Ureter (tissue), 1 donor: Measurements from ENCODE around the gene AK2. TPM values are rescaled to one million over a fixed set of nuclear protein-coding genes. Genes with fewer than 3 reads are reported as not detected.
A peak's percentile ranks its signal among the peaks of the same experiment; 100 is the strongest.
"Not testable (repeated sequence)": the region's sequence is repeated elsewhere in the genome, so short reads cannot be mapped to it uniquely, and the experiment has no call there.

ENCODE experiments used
- DNase-seq: peaks from one replicate; pipeline ENCODE4 v3.0.0-alpha.2; 2020; ENCODE audit warnings: low spot score
- total RNA-seq: library from RNA; stranded (reverse); gene quantifications from one replicate; pipeline ENCODE4 v1.2.4, GENCODE V29; 2023
- donor health status: DM: yes; HTN: yes; CAD: no.

The AK2 gene
- total RNA-seq, result 203 TPM

DNA sequence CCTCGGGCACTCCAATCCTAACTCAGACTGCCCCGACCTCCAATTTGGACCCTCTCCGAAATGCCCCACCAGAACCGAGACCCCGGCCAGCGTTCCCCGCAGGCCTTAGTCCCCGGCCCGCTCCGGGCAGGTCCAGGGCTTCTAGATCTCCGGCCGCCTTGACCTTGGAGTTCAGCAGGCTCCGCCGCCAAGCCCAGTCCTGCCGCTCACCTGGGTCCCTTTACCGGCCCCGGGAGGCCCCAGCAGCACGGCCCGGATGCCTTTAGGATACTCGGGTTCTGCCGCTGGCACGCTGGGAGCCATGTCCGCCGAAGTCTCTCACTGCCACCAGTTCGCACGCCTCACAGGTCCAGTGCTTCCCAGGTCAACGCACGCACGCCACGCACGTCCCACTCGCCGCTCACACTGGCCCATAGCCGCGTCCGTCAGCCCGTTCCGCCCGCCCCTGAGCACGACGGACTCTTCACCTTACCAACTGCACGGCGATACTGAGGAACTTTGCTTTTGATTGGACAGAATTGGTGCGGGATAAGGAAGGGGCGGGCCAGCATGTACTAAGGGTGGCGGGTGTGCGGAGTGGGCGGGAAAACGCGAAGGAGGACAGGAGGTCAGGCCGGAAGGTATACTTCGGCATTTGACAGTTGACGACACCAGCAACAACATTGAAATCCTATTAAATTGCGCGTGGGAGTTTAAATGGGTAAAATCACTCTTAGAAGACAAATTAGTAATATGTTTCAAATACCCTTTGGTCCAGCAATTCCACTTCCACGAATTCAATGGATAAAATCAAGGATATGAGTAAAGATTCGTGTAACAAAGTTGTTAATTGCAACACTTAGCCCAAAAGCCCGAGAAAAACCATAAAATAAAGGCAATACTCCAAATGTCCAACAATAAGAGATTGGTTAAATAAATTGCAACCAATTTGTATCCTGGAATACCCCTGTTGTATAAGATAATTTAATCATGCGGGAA, at the start of gene AK2:
Gene AK2, minus strand, starts transcription at position 358 of the 978 bp plus-strand sequence. Its CDS starts 55 bp downstream, at position 303.
- DNase-seq, result peak; percentile 97

DNA sequence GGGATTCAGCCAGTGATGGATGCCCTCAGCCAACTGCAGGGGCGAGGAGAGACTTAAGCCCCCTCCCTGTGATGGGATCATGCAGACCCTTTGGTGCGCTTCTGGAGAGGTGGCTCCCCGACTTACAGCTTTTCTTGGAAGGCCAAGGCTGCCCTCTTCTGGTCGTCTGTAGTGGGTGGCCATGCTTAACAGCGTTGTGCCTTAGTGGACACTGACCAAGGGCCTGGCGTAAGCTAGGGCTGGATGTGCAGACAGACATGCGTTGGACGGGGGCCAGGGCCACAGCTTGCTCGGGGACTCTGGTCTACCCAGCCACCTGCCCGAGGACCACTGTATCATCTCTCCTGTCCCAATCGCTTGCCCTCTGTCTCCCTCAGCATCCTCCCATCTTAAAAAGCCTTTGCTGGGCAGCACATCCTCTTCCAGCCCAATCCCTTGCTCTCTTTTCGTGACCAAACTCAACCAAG, 49.7 kb upstream of the AK2 start:
- DNase-seq, result peak; percentile 76

DNA sequence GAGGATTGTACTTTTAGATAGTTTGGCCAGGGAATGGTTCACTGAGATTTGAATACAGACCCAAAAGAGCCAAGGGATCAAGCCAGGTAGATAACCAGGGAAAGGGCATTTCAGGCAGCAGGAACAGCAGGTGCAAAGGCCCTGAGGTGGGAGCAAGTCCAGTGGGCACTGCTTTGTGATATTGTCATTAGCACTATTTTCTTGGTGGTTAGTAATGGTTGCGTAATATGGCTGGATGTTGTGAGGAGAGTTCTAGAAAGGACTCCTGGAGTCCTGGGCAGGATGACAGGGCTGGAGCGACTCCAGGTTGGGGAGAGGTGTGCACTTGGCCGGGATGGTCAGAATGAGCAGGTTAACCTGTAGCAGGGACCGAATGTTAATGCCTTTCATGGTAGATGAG, 48.6 kb upstream of the AK2 start:
- no peak for DNase-seq

DNA sequence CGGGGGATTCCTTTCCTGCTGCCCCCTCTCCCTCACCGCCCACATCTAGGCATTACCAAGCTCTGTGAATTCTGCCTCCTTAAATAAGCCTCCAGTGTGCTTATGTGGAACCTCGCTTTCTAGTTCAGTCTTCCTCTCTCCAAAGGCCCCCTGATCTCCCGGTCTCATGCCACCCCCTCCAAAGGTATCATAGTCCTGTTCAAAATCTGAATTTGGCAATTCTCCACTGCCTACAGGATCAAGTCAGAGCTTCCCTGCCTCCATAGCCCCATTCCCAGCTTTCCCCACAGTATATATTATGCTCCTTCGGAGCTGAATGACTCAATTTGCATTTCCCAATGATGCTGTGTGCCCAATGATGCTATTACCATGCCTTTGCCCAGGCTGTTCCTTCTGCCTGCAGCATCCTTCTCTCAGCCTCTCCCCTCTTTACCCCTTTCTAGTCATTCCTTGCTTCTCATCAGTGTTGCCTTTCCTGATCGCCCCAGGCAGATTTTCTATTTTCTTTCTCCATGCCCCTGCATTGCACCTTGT, 46.0 kb upstream of the AK2 start:
- no peak for DNase-seq

DNA sequence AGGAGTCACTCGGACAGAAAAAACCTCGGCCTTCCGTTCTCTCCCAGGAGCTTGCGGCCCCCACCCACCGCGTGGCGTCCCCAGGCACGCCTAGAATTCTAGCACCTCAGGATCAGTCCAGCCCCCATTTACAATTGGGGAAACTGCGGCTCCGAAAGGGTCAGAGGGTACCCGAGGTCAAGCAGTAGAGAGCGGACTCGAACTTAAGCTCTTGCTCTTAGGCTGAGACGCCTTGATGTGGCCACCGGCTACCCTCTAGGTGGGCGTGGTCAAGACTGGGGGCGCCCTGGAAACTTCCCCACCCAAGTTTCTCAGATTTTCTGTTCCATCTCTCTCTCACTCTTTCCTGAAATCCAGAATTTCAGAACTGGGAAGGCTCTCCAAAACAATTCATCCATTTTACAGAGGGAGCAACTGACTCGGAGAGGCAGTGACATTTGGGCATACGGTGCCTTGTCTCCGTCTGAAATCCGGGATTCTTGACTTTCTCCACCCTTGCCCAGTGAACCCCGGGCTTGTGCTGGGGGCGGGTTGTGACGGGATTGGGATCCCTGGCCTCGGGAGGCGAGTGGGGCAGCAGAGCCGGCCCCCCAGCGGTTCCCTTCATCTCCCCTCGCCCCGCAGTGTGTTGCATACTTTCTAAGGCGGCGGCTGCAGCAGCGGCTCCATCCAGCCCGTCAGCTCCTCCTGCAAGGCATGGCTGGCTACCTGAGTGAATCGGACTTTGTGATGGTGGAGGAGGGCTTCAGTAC, 45.0 kb upstream of the AK2 start:
- DNase-seq, result no peak

DNA sequence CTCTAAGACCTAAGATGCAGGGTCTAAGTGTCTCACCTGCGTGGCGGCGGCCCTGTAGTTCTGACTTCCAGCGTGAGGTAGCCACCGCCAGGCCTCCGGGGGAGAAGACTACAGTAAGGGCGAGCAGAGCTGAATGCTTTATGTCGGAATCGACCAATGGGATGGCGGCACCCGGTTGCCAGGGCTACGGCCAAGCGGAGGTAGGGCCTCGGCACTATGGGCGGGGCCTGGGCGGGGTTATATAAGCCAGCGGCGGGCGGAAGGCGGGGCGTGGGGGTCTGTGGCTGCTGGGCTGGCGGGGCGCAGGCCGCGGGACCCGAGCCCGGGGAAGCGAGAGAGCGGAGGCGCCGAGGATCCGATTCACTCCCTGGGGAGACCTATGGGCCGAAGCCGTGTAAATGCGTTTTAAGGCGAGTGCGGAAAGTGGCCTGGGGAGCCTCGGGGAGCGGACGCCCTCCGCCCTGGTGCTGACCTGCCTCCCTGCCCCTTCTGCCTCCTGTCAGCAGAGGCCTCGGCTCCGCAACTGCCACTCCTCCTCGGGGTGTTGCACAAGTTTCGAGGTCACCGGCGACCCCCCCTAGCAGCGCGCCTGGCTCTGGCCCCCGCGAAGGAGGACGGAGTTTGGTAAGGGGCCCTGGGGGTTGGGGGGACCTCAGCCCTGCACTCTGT, 44.3 kb upstream of the AK2 start, which contains the start of gene AZIN2:
Gene AZIN2, plus strand, starts transcription at position 269 of the 669 bp plus-strand sequence. CDS start 1,097 bp downstream, outside the sequence.
- DNase-seq, result peak; percentile 98

DNA sequence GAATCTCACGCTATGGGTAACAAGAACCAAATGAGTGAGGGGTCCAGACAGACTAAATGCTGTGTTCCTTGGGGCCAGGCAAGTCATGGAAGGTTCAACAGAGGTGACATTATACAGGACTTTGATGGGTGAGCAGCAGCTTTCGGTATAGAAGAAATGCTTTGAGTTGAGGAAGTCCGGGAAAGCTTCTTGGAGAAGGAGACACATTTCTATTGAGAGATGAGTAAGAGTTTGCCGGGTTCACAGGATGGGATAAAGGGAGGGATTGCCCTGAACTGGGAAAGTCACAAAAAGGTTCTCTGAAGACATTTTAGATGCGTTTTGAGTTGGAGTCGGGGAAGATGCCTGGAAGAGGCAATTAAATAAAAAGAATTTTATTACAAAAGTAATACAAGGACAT, 43.7 kb upstream of the AK2 start:
- DNase-seq, result no peak

DNA sequence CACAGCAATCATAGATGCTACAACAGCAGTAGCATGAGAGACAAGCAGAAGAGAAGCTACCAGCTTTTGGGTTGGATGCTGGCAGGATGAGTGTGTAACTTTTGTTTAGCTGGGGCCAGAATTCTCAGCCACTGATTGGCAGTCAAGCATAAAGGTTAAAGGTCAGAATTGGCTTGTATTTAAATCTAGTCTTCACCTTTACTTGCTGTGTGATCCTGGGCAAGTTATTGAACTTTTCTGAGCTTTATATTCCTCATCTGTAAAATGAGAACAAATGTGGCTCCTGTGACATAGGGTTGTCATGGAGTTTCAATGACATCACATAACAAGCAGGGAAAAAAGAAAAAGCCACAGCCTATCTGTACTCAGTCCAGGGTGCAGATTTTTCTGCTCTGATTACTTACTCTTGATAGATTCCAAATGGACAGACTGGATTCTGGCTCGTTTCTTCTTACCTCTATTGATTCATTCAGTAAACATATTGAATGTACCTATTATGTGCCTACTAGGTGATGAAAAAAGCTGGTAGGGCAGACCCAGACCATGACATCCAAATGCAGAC, 41.4 kb upstream of the AK2 start:
- no peak for DNase-seq

DNA sequence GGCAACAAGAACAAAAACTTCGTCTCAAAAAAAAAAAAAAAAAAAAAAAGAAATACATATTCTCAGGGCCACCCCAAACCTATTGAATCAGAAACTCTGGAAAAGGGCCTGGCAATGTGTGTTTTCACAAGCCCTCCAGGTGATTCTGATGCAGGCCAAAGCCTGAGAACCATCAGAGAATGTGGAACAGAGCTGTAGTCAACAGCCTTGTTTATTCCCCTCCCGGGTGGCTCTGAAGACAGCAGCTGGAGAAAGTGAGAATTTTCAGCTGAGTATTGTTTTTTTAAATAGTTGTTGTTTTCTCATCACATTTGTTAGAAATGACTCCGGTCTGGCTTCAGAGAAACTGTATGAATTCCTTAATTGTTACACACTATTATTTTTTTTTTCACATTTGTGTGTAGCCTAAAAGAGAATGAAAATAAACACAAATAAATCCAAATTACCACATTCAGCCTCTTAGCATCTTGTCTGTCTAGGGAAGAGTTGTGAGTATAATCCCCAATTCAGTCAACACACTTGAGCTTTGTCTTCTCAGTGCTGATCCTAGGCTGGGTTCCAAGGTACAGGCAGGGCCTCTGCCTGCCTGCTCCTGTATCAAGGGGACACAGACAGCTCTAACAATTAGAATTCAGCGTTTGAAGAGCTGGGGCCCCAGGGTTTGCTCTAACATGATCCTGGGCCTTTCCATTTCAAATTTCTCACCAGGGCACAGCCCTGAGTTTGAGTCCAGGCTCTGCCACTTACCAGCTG, 37.7 kb upstream of the AK2 start:
- DNase-seq, result no peak

DNA sequence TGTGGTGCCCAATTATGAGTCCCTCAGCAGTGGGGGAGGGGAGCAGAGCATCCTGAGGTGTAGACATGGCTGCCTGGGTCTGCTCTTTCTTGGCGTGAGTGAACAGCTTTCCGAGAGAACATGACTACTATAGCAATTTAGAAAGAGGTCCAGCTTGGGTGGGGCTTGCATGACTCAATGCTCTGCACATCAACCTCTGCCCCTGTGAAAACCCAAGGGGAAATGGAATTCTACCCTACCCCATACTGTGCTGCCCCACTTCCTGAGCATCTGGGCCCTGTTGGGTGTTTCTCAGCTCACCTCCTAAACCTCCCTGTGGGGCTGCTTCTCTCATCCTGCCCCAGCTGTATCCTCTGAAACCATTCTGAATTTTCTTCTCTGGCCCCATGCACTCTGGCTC, 36.0 kb upstream of the AK2 start:
- DNase-seq, result no peak

DNA sequence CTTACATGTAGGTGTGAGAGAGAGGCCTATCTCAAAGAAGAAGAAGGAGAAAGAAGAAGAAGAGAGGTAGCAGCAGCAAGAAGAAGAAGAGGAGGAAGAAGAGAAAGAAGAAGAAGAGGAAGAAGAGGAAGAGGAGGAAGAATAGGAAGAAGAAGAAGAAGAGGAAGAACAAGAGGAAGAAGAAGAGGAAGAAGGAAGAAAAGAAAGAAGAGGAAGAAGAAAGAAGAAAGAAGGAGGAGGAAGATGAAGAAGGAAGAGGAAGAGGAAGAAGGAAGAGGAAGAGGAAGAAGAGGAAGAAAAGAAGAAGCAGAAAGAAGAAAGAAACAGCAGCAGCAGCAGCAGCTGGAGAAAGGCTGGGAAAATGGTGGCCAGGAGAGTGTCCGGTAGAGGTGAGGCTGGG, 33.9 kb upstream of the AK2 start:
- no peak for DNase-seq

DNA sequence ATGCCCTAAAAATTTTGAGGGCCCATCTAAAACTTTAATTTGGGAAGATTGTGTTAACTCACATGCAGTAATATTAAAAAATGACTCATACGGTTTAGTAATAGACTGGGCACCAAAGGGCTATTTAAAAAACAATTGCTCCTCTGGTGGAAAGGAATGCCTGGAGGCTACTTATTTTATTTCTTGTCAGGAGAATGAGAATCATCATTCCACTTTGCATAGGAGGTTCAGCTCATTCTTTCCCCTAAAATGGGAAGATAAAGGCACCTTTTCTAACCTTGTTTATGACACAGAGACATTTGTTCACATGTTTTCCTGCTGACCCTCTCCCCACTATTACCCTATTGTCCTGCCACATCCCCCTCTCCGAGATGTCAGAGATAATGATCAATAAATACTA, 31.4 kb upstream of the AK2 start:
- DNase-seq, result not testable (repeated sequence)

DNA sequence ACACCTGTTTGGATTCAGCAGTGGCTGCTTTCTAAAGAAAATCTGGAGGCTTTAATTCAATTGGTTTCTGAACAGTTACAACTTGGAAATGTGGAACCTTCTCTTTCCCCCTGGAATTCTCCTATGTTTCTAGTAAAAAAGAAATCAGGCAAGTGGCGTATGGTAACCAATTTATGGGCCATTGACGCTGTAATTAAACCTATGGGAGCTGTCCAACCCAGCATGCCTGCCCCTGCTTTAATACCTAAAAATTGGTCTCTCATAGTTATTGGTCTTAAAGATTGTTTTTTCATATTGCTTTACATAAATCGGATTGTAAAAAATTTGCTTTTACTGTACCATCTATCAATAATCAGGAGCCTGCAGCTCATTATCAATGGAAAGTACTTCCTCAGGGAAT, 29.8 kb upstream of the AK2 start:
- DNase-seq, result not testable (repeated sequence)

DNA sequence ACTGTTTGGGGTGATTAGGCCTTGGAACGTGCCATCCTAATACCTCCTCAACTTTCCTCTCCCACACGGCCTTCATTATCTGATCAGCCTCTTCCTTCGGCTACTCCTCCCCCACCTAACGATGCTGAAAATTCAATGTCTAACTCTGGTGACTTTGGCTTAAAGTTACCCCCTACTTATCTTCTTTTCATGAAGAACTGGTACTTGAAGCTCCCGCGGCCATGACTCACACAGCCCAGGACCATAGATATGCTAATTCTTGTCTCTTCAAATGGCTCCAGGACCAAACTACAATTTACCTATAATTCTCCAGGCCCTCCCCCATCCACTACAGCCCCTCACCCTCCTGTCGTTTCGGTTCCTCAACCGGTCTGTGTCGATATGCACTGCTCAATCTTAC, 28.6 kb upstream of the AK2 start:
- no peak for DNase-seq

DNA sequence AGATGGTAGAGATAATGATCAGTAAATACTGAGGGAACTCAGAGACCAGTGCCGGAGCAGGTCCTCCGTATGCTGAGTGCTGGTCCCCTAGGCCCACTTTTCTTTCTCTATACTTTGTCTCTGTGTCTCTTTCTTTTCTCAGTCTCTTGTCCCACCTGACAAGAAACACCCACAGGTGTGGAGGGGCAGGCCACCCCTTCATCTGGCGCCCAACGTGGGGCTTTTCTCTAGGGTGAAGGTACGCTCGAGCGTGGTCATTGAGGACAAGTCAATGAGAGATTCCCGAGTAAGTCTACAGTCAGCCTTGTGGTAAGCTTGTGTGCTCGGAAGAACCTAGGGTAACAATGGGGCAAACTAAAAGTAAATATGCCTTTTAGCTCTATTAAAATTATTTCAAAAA, 27.6 kb upstream of the AK2 start:
- DNase-seq, result not testable (repeated sequence)

DNA sequence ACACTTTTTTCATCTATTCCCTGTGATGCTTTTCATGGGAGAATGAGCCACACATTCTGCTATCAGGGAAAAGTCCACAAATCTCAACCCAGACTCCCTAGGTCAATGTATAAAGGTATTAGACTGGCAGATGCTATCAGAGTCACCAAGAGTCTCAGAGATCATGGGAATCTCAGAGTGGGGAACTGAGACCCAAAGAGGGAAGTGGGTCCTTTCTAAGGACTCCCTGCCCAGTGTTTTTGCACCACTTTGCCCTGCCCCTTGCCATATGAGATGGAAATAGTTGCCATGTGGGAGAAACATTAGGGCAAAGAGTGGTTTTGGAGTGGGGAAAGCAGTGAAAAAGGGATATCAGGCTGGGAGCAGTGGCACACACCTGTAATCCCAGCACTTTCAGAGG, 25.2 kb upstream of the AK2 start:
- DNase-seq, result no peak

DNA sequence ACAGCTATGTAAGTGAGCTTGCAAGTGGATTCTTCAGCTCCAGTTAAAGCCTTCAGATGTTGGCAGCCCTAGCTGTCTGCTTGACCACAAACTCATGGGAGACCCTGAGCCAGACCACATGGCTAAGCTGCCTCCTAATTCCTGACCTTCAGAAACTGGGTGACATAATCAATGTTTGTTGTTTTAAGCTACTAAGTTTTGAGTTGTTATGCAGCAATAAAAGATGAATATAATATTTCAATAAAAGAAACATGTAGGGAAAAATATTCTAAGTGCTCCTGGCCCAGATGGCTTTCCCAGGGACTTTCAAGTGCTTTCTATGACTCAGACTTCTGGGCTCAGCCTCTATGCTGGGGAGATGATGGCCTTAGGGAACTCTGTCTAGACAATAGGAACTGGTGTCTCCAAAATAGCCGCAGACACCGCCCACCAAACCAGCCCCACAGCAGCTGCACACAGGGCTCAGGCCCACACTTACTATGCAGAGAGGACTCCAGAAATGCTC, 23.9 kb upstream of the AK2 start:
- no peak for DNase-seq

DNA sequence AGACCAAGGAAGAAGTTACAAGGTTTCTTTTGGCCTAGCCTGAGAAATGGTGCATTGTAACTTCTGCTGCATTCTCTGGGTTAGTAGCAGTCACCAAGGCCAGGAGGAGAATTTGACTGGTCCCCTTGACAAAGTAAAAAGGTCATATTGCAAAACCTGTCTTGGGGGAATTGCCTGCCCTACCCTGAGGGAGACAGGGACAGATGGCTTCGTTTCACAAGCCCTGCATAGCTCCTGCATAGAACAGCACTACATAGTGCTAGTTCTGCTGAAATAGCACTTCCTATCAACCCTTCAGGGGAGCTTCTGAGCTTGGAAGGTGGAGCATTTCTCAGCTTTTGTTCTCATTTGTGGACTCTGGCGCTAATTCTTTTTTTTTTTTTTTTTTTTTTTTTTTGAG, 20.4 kb upstream of the AK2 start:
- DNase-seq, result no peak

DNA sequence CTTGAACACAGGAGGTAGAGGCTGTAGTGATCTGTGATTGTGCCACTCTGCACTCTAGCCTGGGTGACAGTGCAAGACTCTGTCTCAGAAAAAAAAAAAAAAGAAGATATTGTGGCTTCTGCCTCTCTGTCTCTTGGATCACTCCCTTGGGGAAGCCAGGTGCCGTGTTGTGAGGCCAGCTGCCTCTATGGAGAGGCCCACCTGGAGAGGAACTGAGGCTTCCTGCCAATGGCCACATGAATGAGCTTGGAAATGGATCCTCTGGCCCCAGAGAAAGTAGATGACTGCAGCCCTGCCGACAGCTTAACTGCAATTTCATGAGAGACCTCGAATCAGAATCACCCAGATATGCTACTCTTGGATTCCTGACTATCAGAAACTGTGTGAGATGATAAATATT, 19.7 kb upstream of the AK2 start:
- DNase-seq, result no peak

DNA sequence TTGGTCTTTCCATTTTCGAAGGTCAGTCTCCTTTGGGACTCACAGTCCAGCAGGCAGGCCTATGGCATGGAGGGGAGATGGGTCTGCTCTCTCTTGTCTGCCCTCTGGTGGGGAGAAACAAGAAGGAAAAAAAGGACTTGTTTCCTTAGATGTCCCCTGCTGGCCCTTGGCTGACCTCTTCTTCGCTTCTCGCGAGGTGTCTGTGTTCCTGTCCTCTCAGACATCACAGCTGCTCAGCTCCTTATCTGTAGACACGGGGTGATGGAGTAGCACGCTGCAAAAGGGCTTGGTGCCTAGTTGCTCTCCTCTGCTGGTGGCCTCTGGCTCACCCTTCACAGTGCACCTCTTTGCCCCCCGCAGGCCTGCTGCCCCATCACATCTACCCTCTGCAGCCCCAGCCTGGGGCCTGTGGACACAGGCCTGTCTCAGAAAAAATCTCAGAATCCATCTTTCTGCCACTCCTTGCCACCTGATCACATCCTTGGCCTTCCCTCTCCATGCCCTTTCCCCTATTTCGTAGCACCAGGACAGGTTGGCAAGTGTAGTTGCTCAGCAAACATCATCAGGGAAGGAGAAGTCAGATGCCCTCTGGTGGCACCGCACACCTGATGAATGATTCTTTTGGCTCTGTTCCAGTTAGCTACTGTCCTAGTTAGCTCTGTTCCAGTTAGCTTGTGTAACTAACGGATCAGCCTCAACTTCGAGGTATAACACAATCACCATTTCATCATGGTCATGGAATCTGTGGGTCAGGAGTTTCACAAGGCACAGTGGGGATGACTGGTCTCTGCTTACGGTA, 18.7 kb upstream of the AK2 start:
- DNase-seq, result peak; percentile 75
